Aorta (tissue), 5 donors: Measurements from ENCODE around the gene INTS2. TPM values are rescaled to one million over a fixed set of nuclear protein-coding genes. Genes with fewer than 3 reads are reported as not detected.

ENCODE experiments used
- ATAC-seq: fragments of 200-7000 bp; cut with Tn5 transposase; one replicate; pipeline ENCODE4 v1.9.1; 2022; ENCODE audit warnings: moderate library complexity; ENCODE audit not compliant: low FRiP score
- DNase-seq, 2 donors: peaks; one replicate each; pipeline ENCODE4 v3.0.0-alpha.2; 2020
- H3K27ac ChIP-seq, 2 donors: one replicate each; pipeline ENCODE4 v1.5.1; 2013; ENCODE audit warnings: low read length in 2 of 2, mild to moderate bottlenecking in 2 of 2, moderate library complexity in 2 of 2, control low read depth in 1 of 2, inconsistent platforms in 1 of 2, low read depth in 1 of 2
- H3K27me3 ChIP-seq, 2 donors: one replicate each; pipeline ENCODE4 v1.6.1; 2013; ENCODE audit warnings: control low read depth in 1 of 2, low read length in 1 of 2, mild to moderate bottlenecking in 1 of 2, moderate library complexity in 1 of 2; ENCODE audit not compliant: insufficient read depth in 2 of 2, control insufficient read depth in 1 of 2
- H3K36me3 ChIP-seq, 2 donors: one replicate each; pipeline ENCODE4 v1.6.1; 2013; ENCODE audit warnings: control low read depth in 1 of 2, low read length in 1 of 2, mild to moderate bottlenecking in 1 of 2; ENCODE audit not compliant: insufficient read depth in 2 of 2, control insufficient read depth in 1 of 2
- H3K4me1 ChIP-seq, 2 donors: one replicate each; pipeline ENCODE4 v1.6.1; 2013; ENCODE audit warnings: low read length in 2 of 2, control low read depth in 1 of 2, mild to moderate bottlenecking in 1 of 2, moderate library complexity in 1 of 2; ENCODE audit not compliant: insufficient read depth in 2 of 2, control insufficient read depth in 1 of 2
- H3K4me3 ChIP-seq, 2 donors: one replicate each; pipeline ENCODE4 v1.5.1; 2013; ENCODE audit warnings: low read length in 2 of 2, control low read depth in 1 of 2, mild to moderate bottlenecking in 1 of 2
- H3K9me3 ChIP-seq: one replicate; pipeline ENCODE4 v1.6.1; 2013; ENCODE audit warnings: mild to moderate bottlenecking, low read length; ENCODE audit not compliant: control insufficient read depth
- WGBS, 2 donors: extraction: QIAGEN DNeasy Blood & Tissue Kit; methylation state at CpG; one replicate each; pipeline ENCODE4 v1.1.7; 2013; 5-methylcytosine and 5-hydroxymethylcytosine counted together
- intact Hi-C, 2 donors: fragments of 100-400 bp; cut with DNase I; formaldehyde crosslinking; loops; one replicate each; pipeline versions ENCODE4 v1.14.2 to v1.15.0; 2022
- polyA plus RNA-seq, 2 donors: library from polyadenylated mRNA; stranded (reverse); fragments of 200-250 nt; gene quantifications; one replicate each; pipeline ENCODE4 v1.2.3, GENCODE V29; 2013
- total RNA-seq, 2 donors: library from RNA; stranded (reverse); fragmentation: NEBNext Ultra II Directional; extraction: Animal tissue kit (Norgen Biotek cat#: 25700); gene quantifications; one replicate each; pipeline ENCODE4 v1.2.1, GENCODE V29; 2021
- donor health status: healthy with polysubstance abuse.
- donor health status: Bipolar disorder and iron deficiency.
- donor health status: DM: no; HTN: no; CAD: no.
- donor health status: DM: no; HTN: no; CAD: no.
- donor health status: DM: yes; HTN: yes; CAD: no.

The INTS2 gene
- total and polyA plus RNA-seq, 4 donors: 1.8 to 14.5 (median 6.9) TPM

DNA sequence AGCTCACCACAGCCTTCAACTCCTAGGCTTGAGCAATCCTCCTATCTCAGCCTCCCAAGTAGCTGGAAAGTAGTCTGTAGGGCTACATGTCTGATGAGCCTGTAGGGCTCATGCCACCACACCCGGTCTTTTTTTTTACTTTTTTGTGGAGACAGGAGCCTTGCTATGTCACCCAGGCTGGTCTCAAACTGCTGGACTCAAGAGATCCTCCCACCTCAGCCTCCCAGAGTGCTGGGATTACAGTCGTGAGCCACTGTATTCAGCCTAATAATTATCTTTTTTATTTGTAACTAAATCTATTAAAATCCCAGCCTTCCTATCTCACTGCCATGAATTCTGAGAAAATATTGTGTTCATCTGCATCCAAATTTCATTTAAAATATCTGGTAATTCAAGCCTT is 79.5 kb downstream of the INTS2 start:
- Histone ChIP-seq H3K27me3 (no peaks in the 10 kb centered on the region), H3K4me3 (no peak overlapping the region), H3K36me3 (no peaks in the 10 kb centered on the region), H3K27ac (no peak overlapping the region), H3K9me3 (no peaks in the 10 kb centered on the region), H3K4me1 (no peaks in the 10 kb centered on the region)
- DNase-seq (no peak), ATAC-seq (no peak)
- WGBS, 2 donors: 87 to 92% methylated on average over 2 of the region's 2 CpGs
- intact Hi-C loops: no loop called here

DNA sequence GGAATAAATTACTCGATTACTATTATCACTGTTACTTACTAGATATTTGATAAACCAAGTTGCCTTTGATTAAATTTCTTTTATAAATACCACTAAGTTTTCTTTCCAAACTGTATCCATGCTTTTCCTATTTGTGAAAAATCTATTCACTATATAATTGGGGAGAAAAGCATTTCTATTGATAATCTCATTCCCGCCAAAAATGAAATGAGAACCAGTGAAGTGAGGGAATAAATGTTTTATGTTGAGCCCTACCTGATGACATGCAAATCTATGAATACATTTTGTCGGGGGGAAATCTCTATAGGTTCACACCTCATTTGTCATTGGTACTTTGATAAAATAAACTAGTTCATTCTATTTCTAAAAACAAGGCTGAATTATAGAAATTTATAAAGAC is 80.1 kb downstream of the INTS2 start:
- no peak for ATAC-seq
- intact Hi-C loops: no loop called here

GRCh38 chr17:61846761-61847375 is 80.9 kb downstream of the INTS2 start:
- intact Hi-C loops: no loop called here
- H3K9me3 ChIP-seq: no peaks in the 10 kb centered on the region
- 89 to 94% methylated on average over 3 of the region's 3 CpGs for WGBS, 2 donors
- H3K4me3 ChIP-seq: no peak overlapping the region
- H3K27me3 ChIP-seq: no peaks in the 10 kb centered on the region
- H3K4me1 ChIP-seq: no peaks in the 10 kb centered on the region
- no peak for ATAC-seq
- no peaks in the 10 kb centered on the region for H3K36me3 ChIP-seq
- no peak overlapping the region for H3K27ac ChIP-seq
- no peak for DNase-seq

More for the DNA sequence above, 80.1 kb downstream of the INTS2 start:
- Histone ChIP-seq H3K27ac (no peak overlapping the region), H3K27me3 (no peaks in the 10 kb centered on the region), H3K36me3 (no peaks in the 10 kb centered on the region), H3K4me1 (no peaks in the 10 kb centered on the region), H3K9me3 (no peaks in the 10 kb centered on the region), H3K4me3 (no peak overlapping the region)
- no peak for DNase-seq
- 91% methylated on average over 3 of the region's 3 CpGs for WGBS, 2 donors

DNA sequence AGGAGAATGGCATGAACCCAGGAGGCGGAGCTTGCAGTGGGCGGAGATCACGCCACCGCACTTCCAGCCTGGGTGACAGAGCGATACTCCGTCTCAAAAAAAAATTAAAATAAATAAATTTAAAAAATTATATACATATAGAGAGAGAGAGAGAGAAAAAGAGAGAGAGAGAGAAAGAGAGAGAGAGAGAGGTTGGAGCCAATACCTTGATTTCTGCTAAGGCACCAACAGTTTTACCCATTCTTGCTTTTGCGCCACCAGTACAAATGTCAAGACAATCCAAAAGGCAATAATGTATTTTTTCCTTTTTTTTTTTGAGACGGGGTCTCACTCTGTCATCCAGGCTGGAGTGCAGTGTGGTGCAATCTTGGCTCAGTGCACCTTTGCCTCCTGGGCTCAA is 81.7 kb downstream of the INTS2 start:
- 98 to 99% methylated on average over 8 of the region's 8 CpGs for WGBS, 2 donors
- ATAC-seq (no peak), DNase-seq (no peak)
- H3K4me3 ChIP-seq: no peak overlapping the region
- no peaks in the 10 kb centered on the region for H3K4me1 ChIP-seq
- intact Hi-C loops: no loop called here
- H3K27me3 ChIP-seq: no peaks in the 10 kb centered on the region
- H3K9me3 ChIP-seq: no peaks in the 10 kb centered on the region
- no peak overlapping the region for H3K27ac ChIP-seq
- H3K36me3 ChIP-seq: no peaks in the 10 kb centered on the region

DNA sequence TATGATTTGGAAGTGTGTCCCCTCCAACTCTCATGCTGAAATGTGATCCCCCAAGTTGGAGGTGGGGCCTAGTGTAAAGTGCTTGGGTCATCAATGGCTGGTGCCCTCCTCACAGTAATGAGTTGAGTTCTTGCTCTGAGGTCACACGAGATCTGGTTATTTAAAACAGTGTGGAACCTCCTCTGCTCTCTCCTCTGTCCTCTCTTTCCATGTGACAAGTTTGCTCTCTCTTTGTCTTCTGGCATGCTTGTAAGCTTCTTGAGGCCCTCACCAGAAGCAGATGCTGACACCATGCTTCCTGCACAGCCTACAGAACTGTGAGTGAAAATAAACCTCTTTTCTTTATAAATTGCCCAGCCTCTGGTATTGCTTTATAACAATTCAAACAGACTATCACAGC is 84.3 kb downstream of the INTS2 start:
- no peaks in the 10 kb centered on the region for H3K4me1 ChIP-seq
- no peaks in the 10 kb centered on the region for H3K36me3 ChIP-seq
- H3K27me3 ChIP-seq: no peaks in the 10 kb centered on the region
- H3K9me3 ChIP-seq: no peaks in the 10 kb centered on the region
- DNase-seq: no peak
- H3K27ac ChIP-seq: no peak overlapping the region
- 79 to 87% methylated on average over 1 of the region's 1 CpG for WGBS, 2 donors
- no peak overlapping the region for H3K4me3 ChIP-seq
- intact Hi-C loops: no loop called here
- no peak for ATAC-seq

DNA sequence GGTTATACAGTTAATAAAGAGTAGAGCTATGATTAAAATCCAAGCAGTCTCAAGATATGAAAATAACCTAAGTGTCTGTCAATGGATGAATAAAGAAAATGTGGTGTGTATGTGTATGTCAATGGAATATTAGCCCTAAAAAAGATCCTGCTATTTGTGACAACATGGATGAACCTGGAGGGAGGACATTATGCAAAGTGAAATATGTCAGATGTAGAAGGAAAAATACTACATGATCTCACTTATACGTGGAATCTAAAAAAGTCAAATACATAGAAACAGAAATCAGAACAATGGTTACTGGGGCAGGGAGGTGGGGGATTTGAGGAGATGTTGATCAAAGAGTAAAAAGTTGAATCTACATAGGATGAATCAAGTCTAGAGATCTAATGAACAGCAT is 84.9 kb downstream of the INTS2 start:
- H3K4me3 ChIP-seq: no peak overlapping the region
- H3K4me1 ChIP-seq: no peaks in the 10 kb centered on the region
- DNase-seq (no peak), ATAC-seq (no peak)
- H3K36me3 ChIP-seq: no peaks in the 10 kb centered on the region
- WGBS, 2 donors: 78 to 89% methylated on average over 1 of the region's 1 CpG
- no peaks in the 10 kb centered on the region for H3K9me3 ChIP-seq
- intact Hi-C loops: no loop called here
- H3K27me3 ChIP-seq: no peaks in the 10 kb centered on the region
- H3K27ac ChIP-seq: no peak overlapping the region

DNA sequence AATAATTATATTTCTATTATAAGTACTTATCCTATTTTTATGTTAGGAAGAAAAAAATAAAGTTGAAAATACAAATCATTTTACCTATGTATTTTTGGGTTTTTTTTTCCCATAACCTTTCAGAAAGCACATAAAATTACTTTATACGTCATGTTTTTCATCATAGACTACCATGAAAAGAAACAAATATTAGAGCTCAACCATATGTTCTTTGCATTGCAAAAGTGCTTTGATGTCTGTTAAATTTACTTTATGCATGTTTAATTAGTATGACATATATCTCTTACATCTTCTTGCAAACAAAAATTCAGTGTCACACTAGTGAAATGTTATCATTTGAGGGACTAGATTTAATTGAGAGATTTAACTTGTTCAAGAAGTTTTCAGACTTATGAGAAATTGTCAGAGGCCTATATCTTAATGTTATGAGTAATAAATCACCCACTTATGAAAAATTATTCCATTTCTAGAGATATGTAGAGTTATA is 88.4 kb downstream of the INTS2 start:
- ATAC-seq (no peak), DNase-seq (no peak)
- intact Hi-C loops: loop anchor here in 1 of 2 donors (5.0 kb wide), 1 partner anchor 427 kb away; no protein-coding TSS in a partner anchor
- Histone ChIP-seq H3K9me3 (no peaks in the 10 kb centered on the region), H3K36me3 (no peaks in the 10 kb centered on the region), H3K27ac (no peak overlapping the region), H3K4me3 (no peak overlapping the region), H3K27me3 (no peaks in the 10 kb centered on the region), H3K4me1 (no peaks in the 10 kb centered on the region)
- WGBS, 2 donors: 97 to 100% methylated on average over 1 of the region's 1 CpG

DNA sequence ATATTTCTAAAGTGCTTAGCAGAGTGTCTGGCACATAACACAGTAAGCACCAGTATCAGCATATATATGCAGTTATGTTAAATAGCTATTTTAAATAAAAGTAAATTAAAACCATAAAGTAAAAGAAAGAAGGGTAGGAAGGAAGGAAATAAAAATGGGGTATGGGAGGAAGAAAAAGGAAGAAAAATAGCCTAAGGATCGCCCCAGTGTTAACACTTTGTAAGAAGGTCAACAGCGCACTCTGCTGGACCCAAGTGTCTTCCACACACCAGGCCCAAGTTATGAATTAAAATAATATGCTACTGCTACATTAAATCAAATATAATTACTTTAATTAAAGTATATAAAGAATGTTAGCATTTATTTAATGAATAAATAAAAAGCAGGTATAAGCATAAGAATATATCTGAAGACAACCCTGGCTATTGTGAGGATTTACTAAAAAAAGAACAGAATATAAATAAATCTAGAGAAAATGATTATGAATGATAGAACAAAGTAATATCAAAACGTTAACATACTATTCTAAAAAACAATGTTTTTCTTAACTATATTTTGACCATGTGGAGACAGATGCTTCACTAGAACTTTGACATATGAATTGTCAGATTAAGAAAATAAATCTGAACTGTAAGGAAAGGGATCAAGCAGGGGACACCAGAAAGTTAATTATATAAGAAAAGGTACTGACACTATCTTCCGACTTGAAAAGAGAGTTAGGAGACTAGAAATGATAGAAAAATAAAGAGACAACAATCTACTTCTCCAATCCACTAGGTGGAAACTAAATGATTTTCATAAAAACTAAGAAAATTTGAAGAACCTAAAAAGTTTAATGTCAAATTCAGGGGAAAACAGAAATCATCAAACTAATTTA is 90.4 kb downstream of the INTS2 start:
- no peaks in the 10 kb centered on the region for H3K4me1 ChIP-seq
- no peaks in the 10 kb centered on the region for H3K9me3 ChIP-seq
- H3K36me3 ChIP-seq: no peaks in the 10 kb centered on the region
- peak in 1 of 2 donors; percentile 62 for DNase-seq
- no peak overlapping the region for H3K4me3 ChIP-seq
- H3K27me3 ChIP-seq: no peaks in the 10 kb centered on the region
- no peak overlapping the region for H3K27ac ChIP-seq
- intact Hi-C loops: loop anchor here in 1 of 2 donors (5.0 kb wide), 1 partner anchor 425 kb away; no protein-coding TSS in a partner anchor
- WGBS, 2 donors: 42 to 48% methylated on average over 4 of the region's 4 CpGs
- no peak for ATAC-seq
